H1 (cell line): ENCODE data around the gene ABHD11. TPM values are rescaled to one million over a fixed set of nuclear protein-coding genes. Genes with fewer than 3 reads are reported as not detected.

Source experiments
- JUND ChIP-seq: IDR thresholded peaks from 2 replicates; pipeline ENCODE4 v1.6.1; 2011; ENCODE audit warnings: mild to moderate bottlenecking, improper control_type of control experiment, low read length
- SIN3A ChIP-seq, 2 experiments: IDR thresholded peaks in 1 of 2; conservative IDR thresholded peaks in 1 of 2; 2 replicates each; pipeline ENCODE4 v1.6.1; 2011 to 2012; ENCODE audit warnings: low read length in 2 of 2, improper control_type of control experiment in 1 of 2, low read depth in 1 of 2, mild to moderate bottlenecking in 1 of 2
- TCF12 ChIP-seq: IDR thresholded peaks from 2 replicates; pipeline ENCODE4 v1.6.1; 2011; ENCODE audit warnings: low read depth, mild to moderate bottlenecking, low read length
- polyA plus RNA-seq, 7 experiments: library from polyadenylated mRNA; depleted of rRNA in 3 of 7; stranded (reverse) in 5 of 7; unstranded in 2 of 7; fragments of >200 nt in 5 of 7; fragments of 200-250 nt in 2 of 7; gene quantifications; 1 replicate in 5 of 7; 2 replicates in 1 of 7; 4 replicates in 1 of 7; pipeline versions ENCODE4 v1.2.1 to v1.2.3, GENCODE V29; 2011 to 2013; ENCODE audit warnings: missing spikeins in 2 of 7, mixed read lengths in 2 of 7
- total RNA-seq: library from RNA; stranded (reverse); fragmentation: NEBNext Ultra II Directional; extraction: Animal tissue kit (Norgen Biotek cat#: 25700); gene quantifications from 2 replicates; pipeline ENCODE4 v1.2.1, GENCODE V29; 2021

The ABHD11 gene
- total and polyA plus RNA-seq, 2 of the 8 experiments (the other 6 are each of a cell fraction or from before 2014, with no cell fraction given), result 19.8 to 42.2 TPM

DNA sequence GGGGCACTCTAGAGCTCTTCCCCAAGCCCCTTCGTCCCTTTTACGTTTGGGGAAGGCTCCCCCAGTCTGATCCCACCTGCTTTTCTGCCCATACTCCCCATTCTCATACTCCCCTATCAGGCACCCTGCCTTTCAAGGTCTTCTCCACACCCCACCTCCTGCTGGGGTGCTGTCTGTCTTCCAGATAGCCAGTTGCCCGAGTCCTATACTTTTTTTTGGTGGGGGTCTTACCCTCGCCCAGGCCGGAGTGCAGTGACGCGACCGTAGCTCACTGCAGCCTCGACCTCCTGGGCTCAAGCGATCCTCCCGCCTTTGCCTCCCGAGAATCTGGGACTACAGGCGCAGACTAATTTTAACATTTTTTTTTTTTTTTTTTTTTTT lies 775 bp upstream of the ABHD11 start (continued):
- TF ChIP-seq SIN3A (conservative IDR thresholded peaks at IDR 0.05 in 1 of 2, IDR thresholded peaks at IDR 0.05 in 1 of 2; ENCODE audit: low read depth in 1 of 2, low read length in 2 of 2) (no peak), JUND (no peak), TCF12 (no peak)
